ENCODE data around the gene CIPC.

GRCh38 chr14:77145975-77146740, 48.1 kb downstream of the CIPC start:
- TF ChIP-seq CTCF (IDR thresholded peaks at IDR 0.05): no peak
- TF ChIP-seq ZFX (IDR thresholded peaks at IDR 0.05; ENCODE audit: borderline replicate concordance): no peak
